Right hindlimb (tissue), 1 donor: ENCODE data around the gene MAP2K4.
"Not testable (repeated sequence)": the region's sequence is repeated elsewhere in the genome, so short reads cannot be mapped to it uniquely, and the experiment has no call there.

Experiments
- DNase-seq: peaks from one replicate; pipeline ENCODE4 v3.0.0-alpha.2; 2018

Gene MAP2K4

GRCh38 chr17:12020642-12021622 is at the start of gene MAP2K4:
TSS of gene MAP2K4 (plus strand) at chr17:12020877. CDS start at chr17:12020887, 10 bp downstream.
- DNase-seq: peak; percentile 96

- not testable (repeated sequence) for DNase-seq
Measured at GRCh38 chr17:11972741-11973140, 47.9 kb upstream of the MAP2K4 start.

GRCh38 chr17:11979795-11980194 is 40.9 kb upstream of the MAP2K4 start:
- DNase-seq: no peak

- no peak for DNase-seq
Measured at GRCh38 chr17:11980813-11981212, 39.9 kb upstream of the MAP2K4 start.

GRCh38 chr17:11981862-11982261 is 38.8 kb upstream of the MAP2K4 start:
- DNase-seq: no peak

- DNase-seq: peak; percentile 55
Measured at GRCh38 chr17:11986179-11986941, 34.3 kb upstream of the MAP2K4 start.

GRCh38 chr17:11986942-11987329 is 33.7 kb upstream of the MAP2K4 start:
- peak; percentile 20 for DNase-seq

- no peak for DNase-seq
Measured at GRCh38 chr17:11990363-11990983, 30.2 kb upstream of the MAP2K4 start.

GRCh38 chr17:11991461-11991860 is 29.2 kb upstream of the MAP2K4 start:
- DNase-seq: no peak

GRCh38 chr17:11996722-11997146 is 23.9 kb upstream of the MAP2K4 start:
- no peak for DNase-seq

- DNase-seq: peak; percentile 97
Measured at GRCh38 chr17:11997147-11997971, 23.3 kb upstream of the MAP2K4 start, which contains the start of gene ZNF18. TSS of gene ZNF18 (minus strand) at chr17:11997475. CDS start at chr17:11992829, 4,646 bp downstream.

- no peak for DNase-seq
Measured at GRCh38 chr17:11997972-11998233, 22.8 kb upstream of the MAP2K4 start.

- no peak for DNase-seq
Measured at GRCh38 chr17:11999696-12000095, 21.0 kb upstream of the MAP2K4 start.

GRCh38 chr17:12007466-12007865 is 13.2 kb upstream of the MAP2K4 start:
- DNase-seq: no peak

GRCh38 chr17:12021623-12022140 is 1.0 kb downstream of the MAP2K4 start:
- DNase-seq: no peak

GRCh38 chr17:12022310-12022709 is 1.6 kb downstream of the MAP2K4 start:
- no peak for DNase-seq

- no peak for DNase-seq
Measured at GRCh38 chr17:12024327-12024726, 3.6 kb downstream of the MAP2K4 start.

- DNase-seq: no peak
Measured at GRCh38 chr17:12027658-12028057, 7.0 kb downstream of the MAP2K4 start.

GRCh38 chr17:12028611-12029010 is 7.9 kb downstream of the MAP2K4 start:
- DNase-seq: no peak

GRCh38 chr17:12034538-12034937 is 13.9 kb downstream of the MAP2K4 start:
- no peak for DNase-seq

- no peak for DNase-seq
Measured at GRCh38 chr17:12035673-12036072, 15.0 kb downstream of the MAP2K4 start.

GRCh38 chr17:12037970-12038369 is 17.3 kb downstream of the MAP2K4 start:
- DNase-seq: no peak
